Measurements from ENCODE around the gene ATXN1.

- TF ChIP-seq CTCF (IDR thresholded peaks at IDR 0.05) (no peak), EP300 (IDR thresholded peaks at IDR 0.05) (no peak), POLR2A (IDR thresholded peaks at IDR 0.05) (no peak)
These were observed 439.4 kb downstream of the ATXN1 start for GRCh38 chr6:16321826-16322225.
